ENCODE measurements around the gene ZACN.

Gene ZACN

GRCh38 chr17:76130473-76130872 is 51.5 kb downstream of the ZACN start:
- no peaks in the 10 kb centered on the region for H3K36me3 ChIP-seq (replicated peaks)
- in situ Hi-C loops (cut with HindIII; ENCODE audit: low pct_ligation_motif_present, low sequenced_read_pairs), result no loop called here
- no peak overlapping the region for H3K4me3 ChIP-seq (ENCODE audit: low read depth, low read length)
- DNase-seq, result no peak
- TF ChIP-seq CTCF (IDR thresholded peaks at IDR 0.05; ENCODE audit: low read depth, low read length, missing control alignments), result no peak
- H3K27me3 ChIP-seq (replicated peaks), result peaks cover 45% of the 10 kb centered on the region
- no peak overlapping the region for H3K27ac ChIP-seq

- Histone ChIP-seq H3K27ac (no peak overlapping the region), H3K4me3 (ENCODE audit: low read depth, low read length) (no peak overlapping the region), H3K36me3 (replicated peaks) (no peaks in the 10 kb centered on the region), H3K27me3 (replicated peaks) (peaks cover 51% of the 10 kb centered on the region)
- no peak for DNase-seq
- in situ Hi-C loops (cut with HindIII; ENCODE audit: low pct_ligation_motif_present, low sequenced_read_pairs), result no loop called here
- no peak for TF ChIP-seq CTCF (IDR thresholded peaks at IDR 0.05; ENCODE audit: low read depth, low read length, missing control alignments)
Measured at GRCh38 chr17:76131051-76131691, 52.2 kb downstream of the ZACN start.

GRCh38 chr17:76131692-76132573 is 53.0 kb downstream of the ZACN start:
- H3K36me3 ChIP-seq (replicated peaks), result no peaks in the 10 kb centered on the region
- no peak for DNase-seq
- H3K27me3 ChIP-seq (replicated peaks), result peaks cover 55% of the 10 kb centered on the region
- TF ChIP-seq CTCF (IDR thresholded peaks at IDR 0.05; ENCODE audit: low read depth, low read length, missing control alignments), result no peak
- in situ Hi-C loops (cut with HindIII; ENCODE audit: low pct_ligation_motif_present, low sequenced_read_pairs), result no loop called here
- H3K4me3 ChIP-seq (ENCODE audit: low read depth, low read length), result no peak overlapping the region
- H3K27ac ChIP-seq, result no peak overlapping the region
